PC-9 (cell line): ENCODE measurements around the gene DLGAP3. TPM values are rescaled to one million over a fixed set of nuclear protein-coding genes. Genes with fewer than 3 reads are reported as not detected.
A peak's percentile ranks its signal among the peaks of the same experiment; 100 is the strongest.

ENCODE experiments used
- Bru-seq: library from RNA; stranded (reverse); fragments of 400-500 nt; gene quantifications from one replicate; lab custom pipeline; 2021; lab: Mats Ljungman, UMichigan
- BruChase-seq, 2 experiments: library from RNA; stranded (reverse); fragments of 400-500 nt; gene quantifications; one replicate each; lab custom pipeline; 2021; lab: Mats Ljungman, UMichigan
- BruUV-seq: library from RNA; stranded (reverse); fragments of 400-500 nt; replicated peaks from 2 replicates; lab custom pipeline; 2021; lab: Mats Ljungman, UMichigan
- CTCF ChIA-PET: fragments of 300-600 bp; sonication (Branson Sonifier 250); formaldehyde crosslinking; loops from one replicate; lab custom pipeline; 2022; ENCODE audit warnings: antibody characterized with exemption; lab: Charles Lee
- POLR2A ChIA-PET: fragments of 300-600 bp; sonication (Branson Sonifier 250); formaldehyde crosslinking; loops from one replicate; lab custom pipeline; 2022; ENCODE audit warnings: antibody characterized with exemption; ENCODE audit not compliant: unreplicated experiment; lab: Charles Lee
- DNase-seq, 2 experiments: peaks; one replicate each; pipeline versions ENCODE4 v3.0.0 to v3.0.0-alpha.2; 2015 to 2022; ENCODE audit warnings: mixed read lengths in 1 of 2
- H2AFZ ChIP-seq: fragments of 200-600 bp; sonication (generic); 2 replicates; pipeline ENCODE4 v1.8.1; 2017; ENCODE audit warnings: antibody characterized with exemption
- H3F3A ChIP-seq: fragments of 200-600 bp; sonication (generic); 2 replicates; pipeline ENCODE4 v1.8.1; 2017; ENCODE audit warnings: antibody characterized with exemption, mild to moderate bottlenecking, low read depth; ENCODE audit not compliant: insufficient read depth
- H3K27ac ChIP-seq: fragments of 200-600 bp; sonication (generic); 2 replicates; pipeline ENCODE4 v1.6.1; 2016; ENCODE audit warnings: mixed run types
- H3K27me3 ChIP-seq: fragments of 200-600 bp; sonication (generic); 2 replicates; pipeline ENCODE4 v1.6.1; 2016; ENCODE audit warnings: low read depth, mixed run types; ENCODE audit not compliant: insufficient read depth
- H3K36me3 ChIP-seq: fragments of 200-600 bp; sonication (generic); 2 replicates; pipeline ENCODE4 v1.6.1; 2016; ENCODE audit warnings: low read depth, mixed run types
- H3K4me1 ChIP-seq: fragments of 200-600 bp; sonication (generic); replicated peaks from 2 replicates; pipeline ENCODE4 v1.6.1; 2016; ENCODE audit warnings: mixed run types; ENCODE audit not compliant: insufficient read depth
- H3K4me2 ChIP-seq: fragments of 200-600 bp; sonication (generic); 2 replicates; pipeline ENCODE4 v1.6.1; 2017; ENCODE audit warnings: mixed run types
- H3K4me3 ChIP-seq: fragments of 200-600 bp; sonication (generic); 2 replicates; pipeline ENCODE4 v1.6.1; 2016; ENCODE audit warnings: mixed run types
- H3K79me2 ChIP-seq: fragments of 200-600 bp; sonication (generic); 2 replicates; pipeline ENCODE4 v1.6.1; 2017; ENCODE audit warnings: low read depth, mixed run types
- H3K9me2 ChIP-seq: fragments of 200-600 bp; sonication (generic); 2 replicates; pipeline ENCODE4 v1.8.1; 2017; ENCODE audit warnings: mild to moderate bottlenecking; ENCODE audit not compliant: insufficient read depth
- H3K9me3 ChIP-seq: fragments of 200-600 bp; sonication (generic); 2 replicates; pipeline ENCODE4 v1.8.1; 2016; ENCODE audit warnings: low read depth; ENCODE audit not compliant: insufficient read depth
- H4K20me1 ChIP-seq: fragments of 200-600 bp; sonication (generic); 2 replicates; pipeline ENCODE4 v1.8.1; 2017; ENCODE audit not compliant: insufficient read depth
- EZH2 ChIP-seq: fragments of 200-600 bp; sonication (generic); IDR thresholded peaks from 2 replicates; pipeline ENCODE4 v1.8.0; 2017; ENCODE audit warnings: antibody characterized with exemption, low read depth
- intact Hi-C: fragments of 100-400 bp; cut with micrococcal nuclease; formaldehyde crosslinking; loops from one replicate; pipeline ENCODE4 v1.10.0; 2022; ENCODE audit not compliant: unreplicated experiment
- long read RNA-seq: library from polyadenylated mRNA; stranded (forward); transcript quantifications from one replicate; pipeline ENCODE4 v2.0.0, GENCODE V29; 2022
- total RNA-seq: library from RNA; stranded (reverse); gene quantifications from 2 replicates; pipeline ENCODE4 v1.2.3, GENCODE V29; 2021
- TF ChIP-seq, protein P1 (sequence below): fragments of 200-600 bp; sonication (generic); conservative IDR thresholded peaks from 2 replicates; pipeline ENCODE4 v1.6.1; 2017; ENCODE audit warnings: mixed run types, antibody characterized with exemption, mild to moderate bottlenecking, moderate library complexity

Gene DLGAP3, protein sequence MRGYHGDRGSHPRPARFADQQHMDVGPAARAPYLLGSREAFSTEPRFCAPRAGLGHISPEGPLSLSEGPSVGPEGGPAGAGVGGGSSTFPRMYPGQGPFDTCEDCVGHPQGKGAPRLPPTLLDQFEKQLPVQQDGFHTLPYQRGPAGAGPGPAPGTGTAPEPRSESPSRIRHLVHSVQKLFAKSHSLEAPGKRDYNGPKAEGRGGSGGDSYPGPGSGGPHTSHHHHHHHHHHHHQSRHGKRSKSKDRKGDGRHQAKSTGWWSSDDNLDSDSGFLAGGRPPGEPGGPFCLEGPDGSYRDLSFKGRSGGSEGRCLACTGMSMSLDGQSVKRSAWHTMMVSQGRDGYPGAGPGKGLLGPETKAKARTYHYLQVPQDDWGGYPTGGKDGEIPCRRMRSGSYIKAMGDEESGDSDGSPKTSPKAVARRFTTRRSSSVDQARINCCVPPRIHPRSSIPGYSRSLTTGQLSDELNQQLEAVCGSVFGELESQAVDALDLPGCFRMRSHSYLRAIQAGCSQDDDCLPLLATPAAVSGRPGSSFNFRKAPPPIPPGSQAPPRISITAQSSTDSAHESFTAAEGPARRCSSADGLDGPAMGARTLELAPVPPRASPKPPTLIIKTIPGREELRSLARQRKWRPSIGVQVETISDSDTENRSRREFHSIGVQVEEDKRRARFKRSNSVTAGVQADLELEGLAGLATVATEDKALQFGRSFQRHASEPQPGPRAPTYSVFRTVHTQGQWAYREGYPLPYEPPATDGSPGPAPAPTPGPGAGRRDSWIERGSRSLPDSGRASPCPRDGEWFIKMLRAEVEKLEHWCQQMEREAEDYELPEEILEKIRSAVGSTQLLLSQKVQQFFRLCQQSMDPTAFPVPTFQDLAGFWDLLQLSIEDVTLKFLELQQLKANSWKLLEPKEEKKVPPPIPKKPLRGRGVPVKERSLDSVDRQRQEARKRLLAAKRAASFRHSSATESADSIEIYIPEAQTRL
- total RNA-seq, result not detected in 2 replicates
- percentile 1 among the genes with signal in this experiment for Bru-seq, nascent RNA
- BruChase-seq, experiment 1, labeled RNA remaining after a 2-hour chase, result percentile 3 among the genes with signal in this experiment
- BruChase-seq, experiment 2, labeled RNA remaining after a 6-hour chase, result percentile 3 among the genes with signal in this experiment
- long read RNA-seq, result 0 reads

- Histone ChIP-seq H3K36me3 (no peaks in the 10 kb centered on the region), H3K27ac (no peak within 1 kb of the TSS), H3K4me1 (no peaks in the 10 kb centered on the region), H4K20me1 (no peaks in the 10 kb centered on the region), H3K79me2 (no peaks in the 10 kb centered on the region), H3K9me2 (no peaks in the 10 kb centered on the region), H3F3A (no peaks in the 10 kb centered on the region), H3K9me3 (no peaks in the 10 kb centered on the region), H3K27me3 (peaks cover 41% of the 10 kb centered on the region), H3K4me3 (no peak within 1 kb of the TSS), H2AFZ (no peak within 1 kb of the TSS), H3K4me2 (no peak within 1 kb of the TSS)
- TF ChIP-seq EZH2, result no peak
- TF ChIP-seq, protein P1, sequence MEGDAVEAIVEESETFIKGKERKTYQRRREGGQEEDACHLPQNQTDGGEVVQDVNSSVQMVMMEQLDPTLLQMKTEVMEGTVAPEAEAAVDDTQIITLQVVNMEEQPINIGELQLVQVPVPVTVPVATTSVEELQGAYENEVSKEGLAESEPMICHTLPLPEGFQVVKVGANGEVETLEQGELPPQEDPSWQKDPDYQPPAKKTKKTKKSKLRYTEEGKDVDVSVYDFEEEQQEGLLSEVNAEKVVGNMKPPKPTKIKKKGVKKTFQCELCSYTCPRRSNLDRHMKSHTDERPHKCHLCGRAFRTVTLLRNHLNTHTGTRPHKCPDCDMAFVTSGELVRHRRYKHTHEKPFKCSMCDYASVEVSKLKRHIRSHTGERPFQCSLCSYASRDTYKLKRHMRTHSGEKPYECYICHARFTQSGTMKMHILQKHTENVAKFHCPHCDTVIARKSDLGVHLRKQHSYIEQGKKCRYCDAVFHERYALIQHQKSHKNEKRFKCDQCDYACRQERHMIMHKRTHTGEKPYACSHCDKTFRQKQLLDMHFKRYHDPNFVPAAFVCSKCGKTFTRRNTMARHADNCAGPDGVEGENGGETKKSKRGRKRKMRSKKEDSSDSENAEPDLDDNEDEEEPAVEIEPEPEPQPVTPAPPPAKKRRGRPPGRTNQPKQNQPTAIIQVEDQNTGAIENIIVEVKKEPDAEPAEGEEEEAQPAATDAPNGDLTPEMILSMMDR, result no peak
- intact Hi-C loops, result no loop called here
- ChIA-PET POLR2A (no interaction called here), CTCF (no interaction called here)
- BruUV-seq, result no TSS peak
- DNase-seq, result no peak
These were observed at the start of gene DLGAP3 for GRCh38 chr1:34929497-34929852. TSS of gene DLGAP3 (minus strand) at chr1:34929650. CDS start at chr1:34905383, 24,267 bp downstream.

- Histone ChIP-seq H4K20me1 (no peaks in the 10 kb centered on the region), H3K4me2 (no peak overlapping the region), H3K27ac (no peak overlapping the region), H3K9me2 (no peaks in the 10 kb centered on the region), H3F3A (no peaks in the 10 kb centered on the region), H3K4me3 (no peak overlapping the region), H3K4me1 (no peaks in the 10 kb centered on the region; the same call in 1 of the 2 replicates), H3K9me3 (no peaks in the 10 kb centered on the region), H2AFZ (no peak overlapping the region), H3K36me3 (no peaks in the 10 kb centered on the region), H3K79me2 (no peaks in the 10 kb centered on the region), H3K27me3 (no peaks in the 10 kb centered on the region)
- TF ChIP-seq, protein P1, result no peak
- no peak for TF ChIP-seq EZH2
- ChIA-PET POLR2A (no interaction called here), CTCF (no interaction called here)
- DNase-seq, result no peak
- intact Hi-C loops, result no loop called here
- no TSS peak for BruUV-seq
These were observed 49.5 kb upstream of the DLGAP3 start for GRCh38 chr1:34978921-34979320.

- Histone ChIP-seq H3K9me2 (no peaks in the 10 kb centered on the region), H2AFZ (no peak overlapping the region), H3K4me2 (no peak overlapping the region), H3K27ac (no peak overlapping the region), H4K20me1 (no peaks in the 10 kb centered on the region), H3K4me3 (no peak overlapping the region), H3K79me2 (no peaks in the 10 kb centered on the region), H3K36me3 (no peaks in the 10 kb centered on the region), H3K4me1 (no peaks in the 10 kb centered on the region), H3K9me3 (no peaks in the 10 kb centered on the region), H3F3A (no peaks in the 10 kb centered on the region), H3K27me3 (no peaks in the 10 kb centered on the region)
- TF ChIP-seq, protein P1, result no peak
- no peak for TF ChIP-seq EZH2
- DNase-seq, result no peak
- intact Hi-C loops, result no loop called here
- no TSS peak for BruUV-seq
- ChIA-PET CTCF (no interaction called here), POLR2A (no interaction called here)
These were observed 48.4 kb upstream of the DLGAP3 start for GRCh38 chr1:34977858-34978257.
